ENCODE results near the gene CALM1.
A peak's percentile ranks its signal among the peaks of the same experiment; 100 is the strongest.

Gene CALM1

GRCh38 chr14:90396341-90397339 is at the start of gene CALM1:
Gene CALM1, plus strand, starts transcription at chr14:90397029. Its CDS starts 202 bp downstream, at chr14:90397231.
- DNase-seq: peak; percentile 92 to 98 (median 96)

GRCh38 chr14:90348270-90348669 is 48.6 kb upstream of the CALM1 start:
- no peak for DNase-seq

DNA sequence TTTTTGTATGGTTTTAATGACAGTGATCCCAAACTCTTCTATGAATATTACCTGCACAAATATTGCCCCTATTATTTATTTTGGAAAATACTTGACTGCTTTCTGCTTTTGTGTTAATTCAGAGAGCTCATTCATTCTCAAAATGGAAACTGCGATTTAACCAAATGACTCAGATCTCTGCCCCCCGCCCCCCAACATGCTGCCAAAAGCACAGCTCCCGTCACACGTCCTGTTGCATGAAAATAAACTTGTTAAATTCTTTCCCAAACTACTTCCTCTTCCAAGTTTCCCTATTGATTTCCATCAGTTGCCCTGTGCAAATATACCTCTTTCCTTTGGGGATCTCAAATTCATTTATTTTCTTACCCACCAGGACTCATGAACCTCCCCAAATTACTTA is 47.1 kb upstream of the CALM1 start:
- DNase-seq: no peak

DNA sequence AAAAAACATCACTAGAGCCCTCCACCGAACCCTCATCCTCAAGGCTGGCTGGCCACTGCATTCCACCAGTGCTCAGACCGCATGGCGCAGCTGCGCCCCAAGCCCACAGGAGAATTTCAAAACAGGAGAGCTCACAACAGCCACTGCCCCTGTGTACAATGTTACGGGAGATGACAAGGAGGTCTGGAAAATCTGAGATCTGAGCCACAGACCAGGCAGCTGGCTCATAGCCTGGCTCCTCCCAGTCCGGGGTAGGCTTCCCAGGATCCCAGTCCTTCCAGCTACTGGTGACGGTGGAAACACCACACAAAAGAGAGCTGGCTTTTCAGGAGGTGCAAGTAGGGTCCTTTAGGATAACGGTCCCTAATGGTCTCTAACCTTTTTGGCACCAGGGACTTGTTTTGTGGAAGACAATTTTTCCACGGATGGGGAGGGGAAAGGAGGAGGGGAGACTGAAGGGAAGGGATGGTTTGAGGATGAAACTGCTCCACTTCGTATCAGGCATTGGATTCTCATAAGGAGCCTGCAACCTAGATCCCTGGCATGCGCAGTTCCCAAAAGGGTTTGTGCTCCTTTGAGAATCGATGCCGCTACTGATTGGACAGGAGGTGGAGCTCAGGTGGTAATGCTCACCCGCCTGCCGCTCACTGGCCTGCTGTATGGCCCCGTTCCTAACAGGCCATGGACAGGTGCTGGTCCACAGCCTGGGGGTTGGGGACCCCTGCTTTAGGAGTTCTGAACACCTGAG is 42.1 kb upstream of the CALM1 start:
- no peak for DNase-seq

GRCh38 chr14:90355540-90356518 is 41.0 kb upstream of the CALM1 start:
- no peak for DNase-seq

DNA sequence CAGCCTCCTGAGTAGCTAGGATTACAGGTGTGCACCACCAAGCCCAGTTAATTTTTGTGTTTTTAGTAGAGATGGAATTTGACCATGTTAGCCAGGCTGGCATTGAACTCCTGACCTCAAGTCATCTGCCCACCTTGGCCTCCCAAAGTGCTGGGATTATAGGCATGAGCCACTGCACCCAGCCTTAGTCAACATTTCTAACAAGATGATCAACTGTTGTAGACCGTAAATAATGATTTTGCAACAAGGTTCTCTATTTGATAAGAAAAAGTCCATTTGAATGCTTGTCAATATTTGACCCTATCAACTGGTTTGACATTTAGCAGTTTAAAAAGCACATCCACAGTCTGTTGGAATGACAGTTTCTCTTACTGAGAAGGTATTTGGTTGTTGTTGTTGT is 39.9 kb upstream of the CALM1 start:
- DNase-seq: no peak

- no peak for DNase-seq
Observed at GRCh38 chr14:90358359-90358758, 38.5 kb upstream of the CALM1 start.

- DNase-seq: no peak
Observed at GRCh38 chr14:90361865-90362557, 34.8 kb upstream of the CALM1 start.

DNA sequence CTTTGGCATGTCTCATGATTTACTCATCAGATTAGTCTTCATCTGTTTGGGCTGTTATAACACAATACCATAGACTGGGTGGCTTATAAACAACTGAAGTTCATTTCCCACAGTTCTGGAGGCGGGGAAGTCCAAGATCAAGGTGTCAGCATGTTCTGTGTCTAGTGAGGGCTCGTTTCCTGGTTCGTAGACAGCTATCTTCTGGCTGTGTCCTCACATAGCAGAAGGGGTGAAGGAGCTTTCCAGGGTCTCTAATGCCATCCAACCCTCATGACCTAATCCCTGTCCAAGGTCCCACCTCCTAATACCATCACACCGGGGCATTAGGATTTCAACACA is 34.3 kb upstream of the CALM1 start:
- DNase-seq: no peak

DNA sequence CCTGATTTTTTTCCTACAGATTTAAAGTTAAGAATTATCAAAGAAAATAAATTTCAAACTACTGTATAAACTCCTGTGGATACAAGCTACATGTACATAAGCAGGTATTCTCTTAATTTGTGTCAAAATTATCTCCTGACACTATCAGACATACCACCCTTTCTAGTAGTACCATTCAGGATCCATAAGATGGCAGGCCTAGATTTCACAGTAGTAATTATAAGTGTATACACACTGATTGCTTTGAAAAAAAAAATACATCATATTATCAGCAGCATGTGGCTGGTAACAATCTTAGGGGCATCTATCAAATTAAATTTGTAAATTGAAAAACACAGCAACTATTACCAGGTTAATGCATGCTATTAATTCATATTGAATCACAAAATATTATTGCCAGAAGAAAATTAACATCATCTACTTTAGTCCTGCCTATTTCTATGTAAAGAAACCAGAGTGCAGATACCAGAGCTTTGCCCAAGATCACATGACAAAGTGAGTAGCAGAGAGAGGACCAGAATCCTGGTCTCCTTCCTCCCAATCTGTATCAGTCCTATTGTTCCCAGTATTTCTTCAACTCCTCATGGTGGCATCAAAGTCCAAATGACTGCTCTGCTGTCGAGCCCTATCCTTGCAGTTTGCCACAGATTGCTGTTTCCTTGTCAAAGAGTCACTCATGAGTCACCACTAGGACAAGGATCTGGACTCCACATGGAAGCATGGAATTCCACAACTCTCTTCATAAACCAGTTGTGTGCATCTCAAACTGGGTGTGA is 27.7 kb upstream of the CALM1 start:
- DNase-seq: no peak

- no peak for DNase-seq
Observed at GRCh38 chr14:90373887-90374286, 22.9 kb upstream of the CALM1 start.

DNA sequence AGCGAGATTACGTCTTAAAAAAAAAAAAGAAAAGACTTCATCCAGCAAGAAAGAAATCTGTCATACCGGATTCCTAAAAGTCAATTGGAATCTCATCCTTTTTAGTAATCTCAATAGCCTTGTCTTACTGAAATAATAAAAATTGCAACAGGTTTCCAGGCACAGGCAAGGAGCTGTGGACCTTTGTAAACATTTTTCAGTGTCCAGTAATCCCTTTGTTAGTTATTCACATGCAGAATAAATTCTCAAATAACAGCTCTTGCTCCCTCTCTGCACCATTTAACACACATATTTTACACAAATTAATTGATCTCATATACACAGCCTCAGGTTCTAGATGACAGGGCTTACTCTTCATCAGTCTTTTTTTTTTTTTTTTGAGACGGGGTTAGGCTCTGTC is 22.0 kb upstream of the CALM1 start:
- no peak for DNase-seq

- no peak for DNase-seq
Observed at GRCh38 chr14:90375934-90376333, 20.9 kb upstream of the CALM1 start.

- no peak for DNase-seq
Observed at GRCh38 chr14:90378249-90378648, 18.6 kb upstream of the CALM1 start.

- DNase-seq: no peak
Observed at GRCh38 chr14:90379106-90379505, 17.7 kb upstream of the CALM1 start.

GRCh38 chr14:90381011-90381786 is 15.6 kb upstream of the CALM1 start:
- DNase-seq: no peak

- DNase-seq: no peak
Observed at GRCh38 chr14:90381999-90382451, 14.8 kb upstream of the CALM1 start.

- peak; percentile 29 to 39 (median 32) for DNase-seq
Observed at GRCh38 chr14:90382491-90383125, 14.2 kb upstream of the CALM1 start.

GRCh38 chr14:90383126-90383730 is 13.6 kb upstream of the CALM1 start:
- peak; percentile 94 to 97 (median 96) for DNase-seq
